GM18502 (cell line): ENCODE measurements around the gene PRG3.

ENCODE experiments used
- ATAC-seq: cut with Tn5 transposase; IDR thresholded peaks from one replicate; pipeline ENCODE4 v1.9.1; 2021; ENCODE audit warnings: mild to moderate bottlenecking; ENCODE audit not compliant: unreplicated experiment, poor library complexity

PRG3 gene

DNA sequence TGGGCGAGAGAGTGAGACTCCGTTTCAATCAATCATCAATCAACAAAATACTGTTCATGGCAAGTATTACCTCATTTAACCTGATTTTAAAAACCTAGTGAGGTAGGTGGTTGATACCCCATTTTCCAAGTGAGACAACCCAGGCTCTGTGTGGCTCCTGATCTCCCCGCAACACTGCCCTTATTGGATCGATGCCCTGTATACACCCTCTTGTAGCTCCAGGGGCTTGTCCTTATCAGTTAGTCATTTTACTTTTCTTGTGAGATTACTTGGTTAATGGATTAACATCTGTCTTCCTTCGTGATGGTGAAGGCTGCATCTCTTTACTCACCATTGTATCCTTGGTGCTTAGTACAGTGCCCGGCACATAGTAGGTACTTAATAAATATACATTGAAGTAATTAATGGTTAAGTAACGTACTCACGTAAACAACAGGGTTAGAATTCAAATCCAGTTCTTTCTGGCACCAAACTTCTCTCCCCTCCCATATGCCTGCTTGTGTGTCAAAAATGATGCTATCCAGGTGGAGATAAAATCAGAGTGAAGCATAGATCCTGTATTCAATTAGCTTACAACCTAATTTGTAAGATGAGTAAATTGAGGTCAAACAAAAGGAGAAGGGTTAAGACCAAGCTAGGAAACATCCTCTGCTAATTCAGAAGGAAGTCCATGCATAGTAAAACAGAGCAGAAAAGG, 11.3 kb upstream of the PRG3 start:
- ATAC-seq, result no peak

- ATAC-seq, result no peak
Measured at GRCh38 chr11:57391539-57391938, 10.6 kb upstream of the PRG3 start.

DNA sequence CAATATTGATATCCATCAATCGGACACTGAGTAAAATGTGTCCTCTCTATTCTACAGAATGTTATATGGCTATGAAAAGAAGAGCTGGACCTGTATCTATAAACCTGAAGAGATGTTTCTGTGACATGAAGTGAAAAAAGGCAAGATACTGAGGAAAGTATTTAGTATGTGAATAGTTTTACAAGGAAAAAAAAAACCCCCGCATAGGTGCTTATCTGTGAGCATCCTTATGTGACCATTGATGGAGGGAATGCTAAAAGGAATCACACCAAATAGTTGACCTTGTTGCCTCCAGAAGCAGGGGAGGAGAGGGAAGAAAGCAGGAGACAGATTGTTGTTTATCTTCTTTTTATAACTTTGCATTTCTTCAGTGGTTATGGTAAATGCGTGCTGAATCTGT, 10.2 kb upstream of the PRG3 start:
- no peak for ATAC-seq

DNA sequence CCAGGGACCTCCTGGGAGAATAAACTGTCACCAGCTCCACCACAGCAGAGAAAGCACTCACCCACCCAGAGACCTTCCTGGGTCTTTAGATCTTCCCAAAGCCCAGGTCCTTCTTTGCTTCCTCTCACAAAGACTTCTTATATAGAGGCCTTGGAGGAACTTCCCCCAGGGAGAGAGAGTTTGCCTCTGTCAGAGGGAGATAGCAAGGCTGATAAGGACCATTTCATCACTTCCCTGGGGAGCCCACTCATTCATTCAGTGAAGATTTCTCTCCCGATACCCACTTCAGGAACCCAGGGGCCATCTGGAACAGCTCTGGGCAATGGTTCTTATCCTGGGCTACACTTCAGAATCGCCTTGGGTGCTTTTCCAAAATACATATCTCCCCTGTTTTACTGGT, 9.6 kb upstream of the PRG3 start, which contains the start of gene PRG2:
PRG2 (minus strand) TSS at position 116 of the 400 bp plus-strand sequence. CDS start 706 bp downstream, outside the sequence.
- no peak for ATAC-seq

DNA sequence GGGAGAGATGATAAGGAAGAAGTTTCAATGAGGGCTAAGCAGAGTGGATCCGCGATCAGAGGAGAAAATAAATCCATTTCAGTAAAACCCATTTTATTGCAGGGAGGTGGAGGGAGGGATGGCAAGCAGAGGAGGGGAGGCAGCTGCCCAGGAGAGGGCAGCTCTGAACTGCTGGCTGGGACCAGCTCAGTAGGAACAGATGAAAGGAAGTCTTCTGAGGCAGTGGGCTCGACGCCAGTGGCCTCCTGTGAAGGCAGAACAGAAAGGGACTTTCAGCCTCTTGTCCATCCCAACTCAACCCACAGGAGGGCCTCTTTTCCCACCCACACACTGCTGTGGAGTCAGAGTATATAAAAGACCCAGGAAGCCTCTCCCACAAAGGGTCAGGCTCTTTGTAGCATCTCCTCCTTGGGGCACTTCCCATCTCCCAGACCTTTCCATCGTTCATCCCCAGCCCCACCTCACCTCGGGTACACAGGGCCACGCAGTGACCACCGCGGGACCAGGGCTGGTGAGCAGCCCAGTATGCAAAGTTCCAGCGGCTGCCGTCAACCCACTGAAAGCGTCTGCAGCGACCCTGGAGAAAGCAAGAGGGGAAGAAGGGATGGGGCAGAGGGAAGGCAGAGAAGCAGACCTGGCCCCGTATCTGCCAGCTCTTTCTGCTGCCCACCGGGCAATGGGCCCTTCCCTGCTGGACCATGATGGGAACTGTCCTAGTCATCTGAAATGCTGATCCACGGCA, 6.5 kb upstream of the PRG3 start:
- no peak for ATAC-seq

DNA sequence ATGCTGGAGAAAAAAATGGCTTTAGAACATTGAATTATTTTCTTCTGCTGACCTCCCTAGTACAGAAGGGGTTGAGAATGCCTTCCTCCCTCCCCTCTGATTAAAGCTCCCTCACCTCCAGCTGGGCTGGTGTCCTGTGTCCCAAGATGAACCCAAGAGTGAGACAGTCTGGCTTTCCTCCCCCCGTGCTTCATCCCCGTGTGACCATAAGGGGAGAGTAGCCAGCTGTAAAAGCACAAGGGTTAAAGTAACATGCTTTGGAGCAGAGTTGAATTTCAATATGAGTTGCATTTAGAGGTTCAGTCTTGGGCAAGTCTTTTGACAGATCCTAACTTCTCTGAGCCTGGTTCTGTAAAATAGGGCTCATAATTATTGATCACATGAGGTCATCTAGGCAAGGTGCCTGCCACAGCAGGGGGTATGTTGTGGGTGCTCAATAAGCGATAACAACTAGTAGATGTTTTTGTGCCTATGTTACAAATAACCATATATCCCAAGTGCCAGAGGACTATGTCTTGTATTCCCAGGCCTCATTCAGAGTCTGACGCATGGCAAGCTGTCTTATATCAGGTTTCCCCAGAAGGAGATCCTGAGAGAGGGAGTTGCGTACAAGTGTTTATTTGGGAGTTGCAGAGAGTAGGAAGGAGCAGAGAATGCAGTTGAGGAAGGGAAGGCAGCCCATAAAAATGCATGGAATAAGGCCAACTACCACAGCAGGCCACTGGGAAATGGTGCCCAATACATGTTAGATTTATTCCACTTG, 5.4 kb upstream of the PRG3 start:
- ATAC-seq, result no peak

GRCh38 chr11:57379732-57380131, 1.2 kb downstream of the PRG3 start:
- no peak for ATAC-seq

DNA sequence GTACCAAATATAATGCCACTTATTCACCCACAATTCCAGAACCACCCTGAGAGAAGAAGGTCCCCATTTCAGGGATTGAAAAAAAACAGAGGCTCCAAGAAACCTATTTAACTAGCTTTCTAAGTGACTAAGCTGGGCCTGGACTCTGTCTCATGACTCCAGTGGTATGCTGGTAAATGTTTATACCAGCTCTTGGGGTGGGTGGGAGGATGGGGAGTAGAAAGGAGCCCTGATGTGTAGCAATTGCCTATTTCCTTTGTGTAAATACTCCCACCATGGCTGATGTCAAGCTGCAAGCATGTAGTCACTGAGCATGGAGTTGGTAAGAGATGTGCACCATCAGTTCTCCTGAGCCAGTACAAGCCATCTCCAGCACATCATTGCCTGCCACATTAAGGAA, 2.8 kb downstream of the PRG3 start:
- no peak for ATAC-seq

DNA sequence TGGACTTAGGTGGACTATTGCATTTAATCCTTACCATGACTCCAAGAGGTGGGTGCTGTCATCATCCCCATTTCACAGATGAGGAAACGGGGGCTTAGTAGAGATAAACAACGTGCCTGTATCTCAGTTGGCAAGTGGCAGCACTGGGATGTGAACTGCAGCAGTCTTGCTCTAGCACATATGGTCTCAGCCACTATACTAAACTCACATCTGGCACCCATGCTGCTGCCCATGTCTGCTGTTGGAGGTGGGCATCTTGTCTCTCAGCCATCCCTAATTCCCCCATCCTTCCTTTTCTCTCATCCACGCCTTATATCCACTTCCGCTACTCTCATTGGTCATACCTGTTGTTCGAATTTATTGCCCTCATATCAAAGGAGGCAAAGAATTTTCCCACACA, 3.8 kb downstream of the PRG3 start:
- ATAC-seq, result no peak

- no peak for ATAC-seq
Measured at GRCh38 chr11:57376095-57377090, 4.6 kb downstream of the PRG3 start.

- ATAC-seq, result no peak
Measured at GRCh38 chr11:57375490-57375889, 5.5 kb downstream of the PRG3 start.

DNA sequence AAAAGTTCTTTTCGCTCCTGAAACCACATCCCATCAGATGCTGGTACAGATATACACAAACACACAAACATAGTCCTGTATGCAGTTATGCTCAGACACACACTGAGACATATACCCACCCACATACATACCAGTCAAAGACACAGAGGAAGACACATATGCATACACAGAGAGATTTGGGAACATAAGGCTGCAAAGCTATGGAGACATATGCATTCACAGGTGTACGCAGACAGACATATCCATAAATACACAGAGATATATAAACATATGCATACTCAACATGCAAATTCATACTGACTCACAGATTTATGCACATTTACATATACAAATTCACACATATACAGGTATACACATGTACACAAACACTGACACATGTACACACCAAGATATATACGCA, 6.0 kb downstream of the PRG3 start:
- no peak for ATAC-seq

DNA sequence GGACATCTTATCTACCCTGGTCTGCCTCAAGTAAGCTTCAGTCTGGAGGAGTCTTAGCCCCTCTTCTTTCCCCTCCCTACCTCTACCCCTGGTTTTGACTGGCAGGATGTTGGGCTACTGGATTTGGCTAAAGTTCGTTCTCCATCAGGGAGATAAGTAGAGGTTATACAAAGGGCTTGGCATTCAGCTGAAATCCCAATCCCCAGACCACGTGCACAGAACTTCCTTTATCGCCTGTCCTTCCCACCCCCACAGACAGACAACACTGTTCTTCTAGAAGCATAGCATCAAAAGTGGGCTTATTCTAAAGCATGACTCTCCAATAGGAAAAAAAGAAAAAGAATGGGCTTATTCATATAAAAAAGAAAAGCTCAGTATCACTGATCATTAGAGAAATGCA, 7.8 kb downstream of the PRG3 start:
- no peak for ATAC-seq

DNA sequence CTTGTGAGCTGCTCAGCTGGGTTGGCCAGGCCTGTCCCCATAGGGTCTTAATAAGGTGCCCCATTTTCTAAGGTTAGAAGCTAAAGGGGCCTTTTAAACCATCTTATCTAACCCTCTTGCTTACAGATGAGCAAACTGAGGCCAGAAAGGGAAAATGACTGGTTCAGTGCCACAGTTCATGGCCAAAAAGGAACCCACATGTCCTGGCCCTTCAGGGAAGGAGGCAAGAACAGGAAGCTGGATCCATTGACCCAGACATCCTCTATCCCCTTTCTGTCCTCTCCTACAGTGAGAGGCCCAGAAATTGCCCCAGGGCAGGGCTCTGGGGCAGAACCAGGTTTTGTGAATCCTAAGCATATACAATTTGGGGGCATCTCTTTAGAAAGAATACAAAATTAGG, 10.0 kb downstream of the PRG3 start:
- no peak for ATAC-seq

DNA sequence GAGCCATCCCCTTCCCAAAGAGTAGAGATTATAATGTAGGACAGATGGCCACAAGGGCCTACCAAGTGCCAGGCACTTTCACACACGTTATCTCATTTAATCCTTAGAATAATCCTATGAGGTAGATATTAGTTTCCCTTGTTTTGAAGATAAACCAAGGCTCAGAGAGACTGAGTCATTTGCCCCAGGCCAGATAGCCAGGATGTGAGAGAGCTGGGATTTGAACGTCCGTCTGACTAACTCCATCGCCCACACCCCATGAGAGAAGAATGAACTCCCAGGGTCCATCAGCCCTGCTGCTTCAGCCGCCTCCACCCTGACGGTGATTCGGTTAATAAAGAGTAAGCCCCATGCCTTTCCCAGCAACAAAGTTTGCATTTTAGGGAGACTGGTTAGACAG, 10.7 kb downstream of the PRG3 start:
- no peak for ATAC-seq

- ATAC-seq, result no peak
Measured at GRCh38 chr11:57368845-57369232, 12.1 kb downstream of the PRG3 start.

- no peak for ATAC-seq
Measured at GRCh38 chr11:57368106-57368844, 12.7 kb downstream of the PRG3 start.

DNA sequence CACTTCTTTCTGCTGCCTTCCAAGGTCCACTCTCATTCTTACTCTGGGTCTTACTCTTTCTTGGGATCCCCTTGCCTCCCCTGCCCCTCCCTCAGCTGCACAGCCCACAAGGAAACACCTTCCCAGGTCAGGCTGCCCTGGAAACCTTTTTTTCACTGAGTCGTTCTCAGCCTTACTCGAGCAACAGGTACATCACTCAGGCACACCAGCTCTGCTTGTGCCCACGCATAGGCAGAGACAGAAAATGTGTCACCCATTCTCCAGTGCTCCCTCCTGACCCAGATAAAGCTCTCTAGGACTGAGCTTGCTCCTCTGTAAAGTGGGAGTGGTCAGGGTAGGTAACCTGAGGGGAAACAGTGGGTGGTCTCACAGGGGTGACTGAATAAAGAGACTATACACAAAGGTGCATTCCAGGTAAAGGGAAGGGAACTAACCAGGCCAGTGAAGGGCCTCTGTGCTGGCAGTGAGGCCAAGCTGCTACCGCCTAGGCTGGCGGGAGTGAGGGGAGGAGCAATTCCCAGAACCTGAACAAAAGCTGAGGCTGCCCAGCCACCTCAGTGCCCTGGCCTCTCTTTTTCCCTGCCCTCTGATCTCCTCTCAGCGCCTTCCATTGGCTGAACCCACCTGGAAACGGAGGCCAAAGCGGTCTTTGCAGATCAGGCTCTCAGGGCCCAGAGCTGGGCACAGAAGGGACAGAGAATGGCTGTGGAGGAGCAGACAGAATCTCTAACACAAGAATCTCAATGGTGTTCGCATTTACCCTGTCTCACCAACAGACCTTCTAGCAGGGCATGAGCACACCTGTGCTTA, 15.9 kb downstream of the PRG3 start:
- no peak for ATAC-seq
